B cell (primary cell): ENCODE measurements around the gene LRRC74A.
A peak's percentile ranks its signal among the peaks of the same experiment; 100 is the strongest.

ENCODE experiments used
- CTCF ChIP-seq: fragments of 200-600 bp; IDR thresholded peaks from one replicate; pipeline ENCODE4 v1.8.0; 2022; ENCODE audit warnings: antibody characterized with exemption, mild to moderate bottlenecking
- EZH2 ChIP-seq: IDR thresholded peaks from 2 replicates; pipeline ENCODE4 v1.6.1; 2012; ENCODE audit warnings: borderline replicate concordance, low read depth, mild to moderate bottlenecking, moderate library complexity, low read length; ENCODE audit not compliant: insufficient read depth, poor library complexity, severe bottlenecking

GRCh38 chr14:76917158-76917596 is 91.0 kb downstream of the LRRC74A start:
- TF ChIP-seq CTCF: peak; percentile 50
- no peak for TF ChIP-seq EZH2
